Spleen (tissue), 11 donors: Measurements from ENCODE around the gene SIK3. TPM values are rescaled to one million over a fixed set of nuclear protein-coding genes. Genes with fewer than 3 reads are reported as not detected.
A peak's percentile ranks its signal among the peaks of the same experiment; 100 is the strongest.
"Not testable (repeated sequence)": the region's sequence is repeated elsewhere in the genome, so short reads cannot be mapped to it uniquely, and the experiment has no call there.

ENCODE experiments used
- DNase-seq: peaks from one replicate; pipeline ENCODE4 v3.0.0-alpha.2; 2020
- H3K27ac ChIP-seq, 8 donors: fragments of 200-600 bp; sonication (generic) in 7 of 8; 1 replicate in 4 of 8; 2 replicates in 4 of 8; pipeline versions ENCODE4 v1.5.0 to v1.8.0; 2016 to 2021; ENCODE audit warnings: inconsistent platforms in 4 of 8, mild to moderate bottlenecking in 4 of 8, moderate library complexity in 1 of 8
- H3K27me3 ChIP-seq, 7 donors: fragments of 200-600 bp; sonication (generic) in 6 of 7; replicated peaks in 1 of 7; 1 replicate in 4 of 7; 2 replicates in 3 of 7; pipeline versions ENCODE4 v1.5.0 to v1.8.0; 2016 to 2021; ENCODE audit warnings: inconsistent platforms in 3 of 7, mild to moderate bottlenecking in 1 of 7
- H3K36me3 ChIP-seq, 6 donors: fragments of 200-600 bp; sonication (generic) in 5 of 6; 1 replicate in 4 of 6; 2 replicates in 2 of 6; pipeline versions ENCODE4 v1.5.0 to v1.8.0; 2016 to 2021; ENCODE audit warnings: inconsistent platforms in 2 of 6
- H3K4me1 ChIP-seq, 6 donors: fragments of 200-600 bp; sonication (generic) in 5 of 6; 1 replicate in 3 of 6; 2 replicates in 3 of 6; pipeline versions ENCODE4 v1.5.0 to v1.8.0; 2016 to 2021; ENCODE audit warnings: inconsistent platforms in 3 of 6
- H3K4me3 ChIP-seq, 8 donors: fragments of 200-600 bp; sonication (generic) in 7 of 8; 1 replicate in 4 of 8; 2 replicates in 4 of 8; pipeline versions ENCODE4 v1.5.0 to v1.8.0; 2016 to 2021; ENCODE audit warnings: inconsistent platforms in 4 of 8, mild to moderate bottlenecking in 4 of 8, moderate library complexity in 2 of 8
- H3K9me3 ChIP-seq, 8 donors: fragments of 200-600 bp; sonication (generic) in 7 of 8; 1 replicate in 4 of 8; 2 replicates in 4 of 8; pipeline versions ENCODE4 v1.5.0 to v1.8.0; 2016 to 2021; ENCODE audit warnings: inconsistent platforms in 4 of 8
- CTCF ChIP-seq, 11 experiments: fragments of 200-600 bp in 7 of 11; fragments of 450-650 bp in 4 of 11; sonication (generic) in 4 of 11; IDR thresholded peaks in 8 of 11; conservative IDR thresholded peaks in 3 of 11; 1 replicate in 7 of 11; 2 replicates in 4 of 11; pipeline versions ENCODE4 v1.4.0 to v1.8.0; 2016 to 2021; ENCODE audit warnings: antibody characterized with exemption in 11 of 11, inconsistent platforms in 4 of 11, mild to moderate bottlenecking in 1 of 11
- POLR2A ChIP-seq, 3 donors: fragments of 450-650 bp; IDR thresholded peaks; one replicate each; pipeline ENCODE4 v1.5.1; 2017; ENCODE audit warnings: antibody characterized with exemption in 3 of 3, mild to moderate bottlenecking in 1 of 3
- POLR2AphosphoS5 ChIP-seq, 3 donors: sonication (generic); formaldehyde crosslinking; IDR thresholded peaks; one replicate each; pipeline ENCODE4 v1.5.1; 2017; ENCODE audit warnings: antibody characterized with exemption in 3 of 3
- WGBS, 5 donors: extraction: QIAGEN DNeasy Blood & Tissue Kit in 3 of 5; methylation state at CpG; one replicate each; pipeline versions ENCODE4 v1.1.5 to v1.1.7; 2013 to 2018; 5-methylcytosine and 5-hydroxymethylcytosine counted together
- intact Hi-C: fragments of 100-400 bp; cut with DNase I; formaldehyde crosslinking; loops from one replicate; pipeline ENCODE4 v1.15.0; 2023; ENCODE audit warnings: low total_unique reads
- polyA plus RNA-seq, 3 donors: library from polyadenylated mRNA; stranded (reverse); fragments of 200-250 nt; gene quantifications; one replicate each; pipeline ENCODE4 v1.2.1, GENCODE V29; 2013
- total RNA-seq, 7 donors: library from RNA; depleted of rRNA in 3 of 7; stranded (reverse); fragments of >200 nt in 3 of 7; fragmentation: NEBNext Ultra II Directional in 4 of 7; extraction: Animal tissue kit (Norgen Biotek cat#: 25700) in 4 of 7; gene quantifications; one replicate each; pipeline versions ENCODE4 v1.1.0 to v1.2.1, GENCODE V29; 2016 to 2021
- donor health status: healthy with polysubstance abuse.
- donor health status: DM: no; HTN: no; CAD: no; lungs with moderate emphysema.
- donor health status: DM: no; HTN: no; CAD: no.
- donor health status: Bipolar disorder and iron deficiency.
- donor health status: healthy.
- donor health status: DM: no; HTN: no; CAD: no.
- donor health status: DM: yes; HTN: yes; CAD: no.

Gene SIK3
- total and polyA plus RNA-seq, 10 donors = 7.8 to 112 (median 67.6) TPM

GRCh38 chr11:117144477-117145392 lies 46.5 kb upstream of the SIK3 start:
- intact Hi-C loops = no loop called here
- Histone ChIP-seq H3K27me3 (no peaks in the 10 kb centered on the region), H3K9me3 (no peaks in the 10 kb centered on the region), H3K27ac (peak overlapping the region; percentile 88 to 97 (median 93)), H3K4me1 (peaks cover 10 to 63% (median 46%) of the 10 kb centered on the region in 6 donors), H3K36me3 (peaks cover 0 to 34% (median 9%) of the 10 kb centered on the region in 6 donors), H3K4me3 (peak overlapping the region; percentile 82 to 98 (median 94))
- 0 to 2% (median 1%) methylated on average over 45 to 62 of the region's 62 CpGs for WGBS, 5 donors
- no peak for TF ChIP-seq CTCF (IDR thresholded peaks at IDR 0.05 in 8 of 11, conservative IDR thresholded peaks at IDR 0.05 in 3 of 11)
- peak in 1 of 3 donors; percentile 26 for TF ChIP-seq POLR2AphosphoS5 (IDR thresholded peaks at IDR 0.05)
- no peak for TF ChIP-seq POLR2A (IDR thresholded peaks at IDR 0.05)
- DNase-seq = peak; percentile 89

DNA sequence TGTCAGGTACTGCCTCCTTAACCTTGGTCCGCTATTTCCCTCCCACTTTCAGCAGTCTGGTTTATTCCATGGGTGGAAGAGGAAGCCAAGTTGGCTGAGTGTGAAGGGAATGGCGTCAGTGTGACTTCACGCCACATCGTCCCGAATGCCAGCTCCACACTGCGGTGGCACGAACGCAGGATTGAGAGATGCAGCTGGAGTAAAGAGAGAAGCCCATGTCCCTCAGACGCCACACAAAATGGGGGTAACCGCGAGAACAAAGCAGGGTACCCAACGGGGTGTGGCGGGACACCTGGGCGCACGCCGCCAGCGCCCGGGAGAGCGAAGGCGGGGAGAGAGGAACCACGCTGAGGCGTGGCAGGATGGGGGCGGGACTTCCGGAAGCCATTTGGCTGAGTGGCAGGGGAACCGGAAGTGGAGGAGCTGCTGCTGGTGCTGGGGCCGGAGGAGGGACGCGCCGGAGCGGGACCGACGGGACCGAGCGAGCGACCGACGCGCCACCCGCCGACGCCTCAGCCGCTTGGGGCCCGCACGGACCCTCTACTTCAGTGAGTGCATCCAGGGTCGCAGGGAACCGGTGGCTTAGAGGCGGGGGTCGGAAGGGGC lies 45.7 kb upstream of the SIK3 start, which contains the start of gene PAFAH1B2:
Gene PAFAH1B2, plus strand, starts transcription at position 417 of the 606 bp plus-strand sequence. CDS start 8,161 bp downstream, outside the sequence.
- peak within 1 kb of the TSS; percentile 82 to 98 (median 94) for H3K4me3 ChIP-seq
- H3K9me3 ChIP-seq = no peaks in the 10 kb centered on the region
- DNase-seq = peak; percentile 99
- peak within 1 kb of the TSS; percentile 88 to 97 (median 93) for H3K27ac ChIP-seq
- 0 to 1% (median 0%) methylated on average over 30 to 48 of the region's 48 CpGs for WGBS, 5 donors
- peaks cover 0 to 28% (median 9%) of the 10 kb centered on the region in 6 donors for H3K36me3 ChIP-seq
- TF ChIP-seq POLR2AphosphoS5 (IDR thresholded peaks at IDR 0.05) = peak; percentile 93 to 96 (median 94)
- TF ChIP-seq POLR2A (IDR thresholded peaks at IDR 0.05) = peak in 2 of 3 donors; percentile 22 to 73
- peak in 2 of 11 experiments; percentile 14 to 24 for TF ChIP-seq CTCF (IDR thresholded peaks at IDR 0.05 in 8 of 11, conservative IDR thresholded peaks at IDR 0.05 in 3 of 11)
- no peaks in the 10 kb centered on the region for H3K27me3 ChIP-seq
- H3K4me1 ChIP-seq = peaks cover 10 to 55% (median 42%) of the 10 kb centered on the region in 6 donors
- intact Hi-C loops = no loop called here

DNA sequence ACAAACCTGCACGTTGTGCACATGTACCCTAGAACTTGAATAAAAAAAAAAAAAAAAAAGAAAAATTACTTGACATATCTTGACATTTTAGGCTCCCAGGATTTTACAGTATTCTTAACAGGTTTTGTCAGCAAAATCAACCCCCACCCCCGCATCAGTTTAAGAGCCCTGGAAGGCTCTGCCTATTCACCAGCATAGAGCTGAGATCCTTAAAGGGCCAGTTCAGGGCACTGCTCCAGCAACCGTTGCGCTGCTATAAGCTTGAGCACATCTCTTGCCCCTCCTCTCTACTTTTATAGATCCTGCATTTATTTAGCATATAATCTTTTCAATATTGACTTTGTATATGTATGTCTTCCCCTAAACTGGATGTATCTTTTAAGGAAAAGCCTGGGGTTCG lies 45.2 kb upstream of the SIK3 start:
- Histone ChIP-seq H3K9me3 (no peaks in the 10 kb centered on the region), H3K27me3 (no peaks in the 10 kb centered on the region), H3K27ac (peak overlapping the region; percentile 88 to 97 (median 93)), H3K4me1 (peaks cover 10 to 51% (median 40%) of the 10 kb centered on the region in 6 donors), H3K36me3 (peaks cover 0 to 22% (median 9%) of the 10 kb centered on the region in 6 donors), H3K4me3 (peak overlapping the region; percentile 82 to 98 (median 94))
- intact Hi-C loops = no loop called here
- TF ChIP-seq POLR2AphosphoS5 (IDR thresholded peaks at IDR 0.05) = no peak
- no peak for TF ChIP-seq CTCF (IDR thresholded peaks at IDR 0.05 in 8 of 11, conservative IDR thresholded peaks at IDR 0.05 in 3 of 11)
- TF ChIP-seq POLR2A (IDR thresholded peaks at IDR 0.05) = no peak
- 13 to 18% (median 17%) methylated on average over 5 of the region's 5 CpGs for WGBS, 5 donors
- no peak for DNase-seq

DNA sequence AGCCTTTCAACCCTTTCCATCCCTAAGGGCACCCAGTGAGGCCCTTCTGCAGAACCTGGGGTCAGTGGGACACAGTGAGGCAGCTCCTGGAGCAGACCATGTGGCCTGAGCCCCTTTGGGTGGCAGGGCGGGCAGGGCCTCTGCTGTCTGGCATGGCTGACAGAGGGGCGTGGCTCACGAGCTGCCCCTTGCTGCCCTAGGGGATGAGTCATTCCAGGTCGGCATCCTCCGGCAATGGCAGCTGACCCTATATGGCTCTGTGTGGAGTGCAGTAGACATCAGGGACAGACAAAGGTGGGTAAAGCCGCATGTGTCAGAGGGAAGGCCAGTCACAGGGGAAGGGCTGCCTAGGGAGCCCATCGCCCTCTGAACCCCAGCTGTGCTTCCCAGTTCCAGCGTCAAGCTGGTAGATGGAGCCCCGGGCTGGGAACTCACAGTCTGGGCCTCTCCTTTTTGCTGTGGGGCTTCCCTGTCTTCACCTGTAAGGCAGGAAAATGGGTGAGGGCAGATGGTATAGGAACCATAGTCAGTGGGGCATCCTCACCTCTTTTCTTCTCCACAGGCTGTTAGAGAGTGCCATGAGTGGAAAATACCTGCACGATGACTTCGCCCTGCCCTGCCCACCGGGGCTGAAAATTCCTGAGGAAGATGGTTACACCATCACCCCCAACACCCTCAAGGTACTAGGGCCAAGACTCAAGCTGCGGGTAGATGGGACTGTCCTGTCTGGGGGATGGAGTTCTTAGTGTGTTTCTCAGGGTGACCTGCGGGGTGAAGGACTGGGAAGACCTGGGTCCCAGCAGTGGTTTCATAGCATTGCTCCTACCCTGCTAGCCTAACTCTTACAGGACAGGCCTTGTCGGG lies 39.2 kb upstream of the SIK3 start:
- H3K36me3 ChIP-seq, H3K4me1 ChIP-seq, H3K27ac ChIP-seq, DNase-seq, H3K27me3 ChIP-seq, H3K9me3 ChIP-seq, intact Hi-C loops, H3K4me3 ChIP-seq: not testable (repeated sequence)
- no CpG with 5 or more reads among the region's 15 CpGs for WGBS, 5 donors

DNA sequence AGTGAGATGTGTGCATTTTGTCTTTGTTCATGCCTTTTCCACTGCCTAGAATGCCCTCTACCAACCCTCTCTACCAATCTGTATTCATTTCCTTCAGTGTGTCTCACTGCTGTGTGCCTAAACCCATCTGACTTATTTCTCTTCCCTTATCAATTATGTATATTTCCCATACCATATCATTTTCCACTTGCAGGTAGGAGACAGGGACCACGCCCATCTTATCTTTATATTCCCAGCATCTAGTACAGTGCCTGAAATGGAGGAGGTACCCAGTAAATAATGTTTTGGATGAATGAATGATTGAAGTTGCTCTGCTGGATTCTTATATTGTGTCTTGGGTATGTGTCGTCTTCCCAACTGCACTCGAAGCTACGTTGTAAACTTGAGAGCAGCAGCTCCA lies 36.8 kb upstream of the SIK3 start:
- not testable (repeated sequence) for H3K27me3 ChIP-seq, H3K4me1 ChIP-seq, H3K9me3 ChIP-seq, H3K4me3 ChIP-seq, H3K36me3 ChIP-seq, H3K27ac ChIP-seq, DNase-seq
- intact Hi-C loops = loop anchor here (5.0 kb wide), 1 partner anchor 72 kb away; no protein-coding TSS in a partner anchor
- 67 to 94% (median 86%) methylated on average over 1 of the region's 4 CpGs; no CpG with 5 or more reads in 1 of the 5 donors for WGBS, 5 donors
